LNCaP clone FGC (cell line): ENCODE measurements around the gene SAP25.
A peak's percentile ranks its signal among the peaks of the same experiment; 100 is the strongest.
"Not testable (repeated sequence)": the region's sequence is repeated elsewhere in the genome, so short reads cannot be mapped to it uniquely, and the experiment has no call there.

Experiments
- DNase-seq: peaks from one replicate; pipeline ENCODE4 v3.0.0-alpha.2; 2011; ENCODE audit warnings: low read depth
- H3K4me3 ChIP-seq: 2 replicates; pipeline ENCODE4 v1.5.1; 2011; ENCODE audit warnings: mild to moderate bottlenecking, low read depth, low read length, control low read depth
- CTCF ChIP-seq: IDR thresholded peaks from 2 replicates; pipeline ENCODE4 v1.5.1; 2012; ENCODE audit warnings: mild to moderate bottlenecking; ENCODE audit not compliant: control insufficient read depth, insufficient read depth; ENCODE audit errors: extremely low read depth

Gene SAP25

GRCh38 chr7:100545360-100546128 lies 28.2 kb downstream of the SAP25 start:
- peak overlapping the region; percentile 37 for H3K4me3 ChIP-seq
- no peak for DNase-seq
- no peak for TF ChIP-seq CTCF

GRCh38 chr7:100544967-100545359 lies 28.7 kb downstream of the SAP25 start:
- DNase-seq, result peak; percentile 79
- TF ChIP-seq CTCF, result no peak
- H3K4me3 ChIP-seq, result peak overlapping the region; percentile 37

GRCh38 chr7:100544386-100544785 lies 29.3 kb downstream of the SAP25 start:
- H3K4me3 ChIP-seq, result 0 out of 2 replicates have a peak overlapping the region, but pooled peaks have one; percentile 5
- DNase-seq, result no peak
- no peak for TF ChIP-seq CTCF

GRCh38 chr7:100543586-100543985 lies 30.1 kb downstream of the SAP25 start:
- H3K4me3 ChIP-seq, result no peak overlapping the region
- no peak for TF ChIP-seq CTCF
- no peak for DNase-seq

GRCh38 chr7:100541309-100541708 lies 32.4 kb downstream of the SAP25 start:
- H3K4me3 ChIP-seq, DNase-seq: not testable (repeated sequence)

- DNase-seq, result no peak
- TF ChIP-seq CTCF, result no peak
- H3K4me3 ChIP-seq, result peak overlapping the region; percentile 70
Observed at GRCh38 chr7:100540073-100540723, 33.5 kb downstream of the SAP25 start.

GRCh38 chr7:100539436-100540006 lies 34.2 kb downstream of the SAP25 start:
- DNase-seq, result no peak

More at GRCh38 chr7:100539436-100540006, 34.2 kb downstream of the SAP25 start:
- TF ChIP-seq CTCF, result no peak
- H3K4me3 ChIP-seq, result peak overlapping the region; percentile 70
